ENCODE data around the gene THBD. TPM values are rescaled to one million over a fixed set of nuclear protein-coding genes. Genes with fewer than 3 reads are reported as not detected.

Gene THBD
- polyA plus RNA-seq, 3 donors = 7.4 to 194 (median 30.2) TPM

DNA sequence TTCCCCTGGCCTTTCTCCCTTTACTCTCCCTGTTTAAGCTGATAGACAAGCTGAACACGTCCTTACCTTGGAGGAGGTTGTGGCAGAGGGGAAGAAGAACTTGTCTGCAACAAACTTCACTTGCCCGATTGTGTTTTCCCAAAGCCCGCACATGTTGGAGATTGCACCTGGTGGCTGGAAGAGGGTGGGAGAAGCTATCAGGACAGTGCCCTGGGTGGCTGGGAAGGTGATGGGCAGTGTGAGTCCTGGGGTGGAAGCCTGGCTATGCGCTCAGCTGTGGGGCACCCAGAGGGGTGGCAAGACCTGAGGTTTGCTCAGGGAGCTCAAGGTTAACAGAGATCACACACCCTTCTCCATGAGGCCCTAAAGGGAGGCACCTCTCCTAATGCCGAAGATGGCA lies 39.4 kb downstream of the THBD start:
- no peak overlapping the region for H3K27ac ChIP-seq (ENCODE audit: low read depth in 1 of 2, low read length in 2 of 2)
- H3K4me1 ChIP-seq (ENCODE audit: control insufficient read depth in 1 of 2, insufficient read depth in 2 of 2, low read length in 2 of 2) = no peaks in the 10 kb centered on the region
- intact Hi-C loops (cut with micrococcal nuclease) = no loop called here
- DNase-seq = no peak
- no peaks in the 10 kb centered on the region for H3K79me2 ChIP-seq (ENCODE audit: insufficient read depth, low read length)
- no peak overlapping the region for H3K4me2 ChIP-seq (replicated peaks; ENCODE audit: extremely low read depth, low read length, poor library complexity, severe bottlenecking)
- Mint-ChIP-seq H3K27me3 (ENCODE audit: low read depth in 3 of 3) (peaks cover 0 to 2% (median 0%) of the 10 kb centered on the region in 3 donors), H3K9me3 (peaks cover 0 to 3% (median 0%) of the 10 kb centered on the region in 7 donors), H3K36me3 (no peaks in the 10 kb centered on the region), H3K27ac (no peak overlapping the region), H3K4me3 (no peak overlapping the region), H3K4me1 (peaks cover 3% of the 10 kb centered on the region)
- no peaks in the 10 kb centered on the region for H3K36me3 ChIP-seq (replicated peaks in 1 of 2; ENCODE audit: control insufficient read depth in 1 of 2, insufficient read depth in 2 of 2, low read length in 2 of 2)
- 97% methylated on average over 3 of the region's 5 CpGs for WGBS (ENCODE audit: insufficient coverage)
- H4K20me1 ChIP-seq (ENCODE audit: insufficient read depth, low read length) = no peaks in the 10 kb centered on the region
- no peak overlapping the region for H3K9ac ChIP-seq (ENCODE audit: insufficient read depth, low read length, poor library complexity, severe bottlenecking)
- H3K27me3 ChIP-seq (ENCODE audit: control insufficient read depth in 2 of 2, insufficient read depth in 2 of 2, low read length in 2 of 2) = no peaks in the 10 kb centered on the region
- H2AFZ ChIP-seq (ENCODE audit: insufficient read depth, low read depth, low read length, poor library complexity, severe bottlenecking) = no peak overlapping the region
- TF ChIP-seq, protein P1, sequence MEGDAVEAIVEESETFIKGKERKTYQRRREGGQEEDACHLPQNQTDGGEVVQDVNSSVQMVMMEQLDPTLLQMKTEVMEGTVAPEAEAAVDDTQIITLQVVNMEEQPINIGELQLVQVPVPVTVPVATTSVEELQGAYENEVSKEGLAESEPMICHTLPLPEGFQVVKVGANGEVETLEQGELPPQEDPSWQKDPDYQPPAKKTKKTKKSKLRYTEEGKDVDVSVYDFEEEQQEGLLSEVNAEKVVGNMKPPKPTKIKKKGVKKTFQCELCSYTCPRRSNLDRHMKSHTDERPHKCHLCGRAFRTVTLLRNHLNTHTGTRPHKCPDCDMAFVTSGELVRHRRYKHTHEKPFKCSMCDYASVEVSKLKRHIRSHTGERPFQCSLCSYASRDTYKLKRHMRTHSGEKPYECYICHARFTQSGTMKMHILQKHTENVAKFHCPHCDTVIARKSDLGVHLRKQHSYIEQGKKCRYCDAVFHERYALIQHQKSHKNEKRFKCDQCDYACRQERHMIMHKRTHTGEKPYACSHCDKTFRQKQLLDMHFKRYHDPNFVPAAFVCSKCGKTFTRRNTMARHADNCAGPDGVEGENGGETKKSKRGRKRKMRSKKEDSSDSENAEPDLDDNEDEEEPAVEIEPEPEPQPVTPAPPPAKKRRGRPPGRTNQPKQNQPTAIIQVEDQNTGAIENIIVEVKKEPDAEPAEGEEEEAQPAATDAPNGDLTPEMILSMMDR (IDR thresholded peaks at IDR 0.05) = no peak
- no peaks in the 10 kb centered on the region for H3K9me3 ChIP-seq (replicated peaks in 1 of 2; ENCODE audit: control insufficient read depth in 1 of 2, insufficient read depth in 1 of 2, low read length in 2 of 2)
- H3K4me3 ChIP-seq (replicated peaks in 1 of 3; ENCODE audit: low read depth in 2 of 3, low read length in 3 of 3) = no peak overlapping the region

DNA sequence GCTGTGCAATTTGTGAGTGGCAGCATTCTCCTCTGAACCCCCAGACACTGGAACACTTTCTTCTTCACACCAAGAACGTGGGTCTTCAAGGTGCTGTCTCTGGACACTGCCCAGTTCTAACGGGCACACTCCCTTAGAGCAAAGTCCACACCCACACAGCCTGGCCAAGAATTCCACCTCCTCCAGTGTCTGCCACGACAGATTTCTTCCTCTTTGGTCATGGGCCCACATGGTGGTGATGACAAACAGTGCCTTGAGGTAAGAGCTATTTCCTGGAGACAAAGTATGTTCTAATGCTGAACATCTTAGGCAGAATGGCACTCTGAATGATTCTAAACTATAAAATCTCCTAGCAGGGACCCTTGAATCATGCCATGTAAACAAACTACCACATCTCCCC lies 39.8 kb downstream of the THBD start:
- Histone ChIP-seq H3K79me2 (ENCODE audit: insufficient read depth, low read length) (no peaks in the 10 kb centered on the region), H3K36me3 (replicated peaks in 1 of 2; ENCODE audit: control insufficient read depth in 1 of 2, insufficient read depth in 2 of 2, low read length in 2 of 2) (no peaks in the 10 kb centered on the region), H3K9ac (ENCODE audit: insufficient read depth, low read length, poor library complexity, severe bottlenecking) (no peak overlapping the region), H3K9me3 (replicated peaks in 1 of 2; ENCODE audit: control insufficient read depth in 1 of 2, insufficient read depth in 1 of 2, low read length in 2 of 2) (no peaks in the 10 kb centered on the region), H4K20me1 (ENCODE audit: insufficient read depth, low read length) (no peaks in the 10 kb centered on the region), H3K4me1 (ENCODE audit: control insufficient read depth in 1 of 2, insufficient read depth in 2 of 2, low read length in 2 of 2) (no peaks in the 10 kb centered on the region), H3K4me2 (replicated peaks; ENCODE audit: extremely low read depth, low read length, poor library complexity, severe bottlenecking) (no peak overlapping the region), H3K27me3 (ENCODE audit: control insufficient read depth in 2 of 2, insufficient read depth in 2 of 2, low read length in 2 of 2) (no peaks in the 10 kb centered on the region), H2AFZ (ENCODE audit: insufficient read depth, low read depth, low read length, poor library complexity, severe bottlenecking) (no peak overlapping the region), H3K27ac (ENCODE audit: low read depth in 1 of 2, low read length in 2 of 2) (no peak overlapping the region), H3K4me3 (replicated peaks in 1 of 3; ENCODE audit: low read depth in 2 of 3, low read length in 3 of 3) (no peak overlapping the region)
- no peaks in the 10 kb centered on the region for H3K36me3 Mint-ChIP-seq
- intact Hi-C loops (cut with micrococcal nuclease) = no loop called here
- no peak overlapping the region for H3K4me3 Mint-ChIP-seq
- no peak overlapping the region for H3K27ac Mint-ChIP-seq
- TF ChIP-seq, protein P1 (IDR thresholded peaks at IDR 0.05) = no peak
- H3K9me3 Mint-ChIP-seq = peaks cover 0 to 3% (median 0%) of the 10 kb centered on the region in 7 donors
- H3K27me3 Mint-ChIP-seq (ENCODE audit: low read depth in 3 of 3) = peaks cover 0 to 2% (median 0%) of the 10 kb centered on the region in 3 donors
- DNase-seq = no peak
- WGBS (ENCODE audit: insufficient coverage) = no CpG with 5 or more reads among the region's 3 CpGs
- peaks cover 3% of the 10 kb centered on the region for H3K4me1 Mint-ChIP-seq

All from CD14-positive monocyte (primary cell).